HepG2 (cell line): ENCODE results near the gene PPM1G. TPM values are rescaled to one million over a fixed set of nuclear protein-coding genes. Genes with fewer than 3 reads are reported as not detected.

Experiments used
- AGO2 ChIP-seq: fragments of 200-400 bp; formaldehyde crosslinking; optimal IDR thresholded peaks from 2 replicates; pipeline ENCODE3; 2017; ENCODE audit warnings: mild to moderate bottlenecking, low read depth, low read length, moderate library complexity
- NR2F6 ChIP-seq, 2 experiments: IDR thresholded peaks; 2 replicates each; pipeline ENCODE4 v1.6.1; 2016; ENCODE audit warnings: antibody characterized with exemption in 1 of 2, mild to moderate bottlenecking in 1 of 2
- PAF1 ChIP-seq: IDR thresholded peaks from 2 replicates; pipeline ENCODE4 v1.6.1; 2016; ENCODE audit warnings: missing genetic modification reagents, missing compliant biosample characterization
- POGK ChIP-seq: sonication (generic); formaldehyde crosslinking; conservative IDR thresholded peaks from 2 replicates; pipeline ENCODE4 v1.8.0; 2022; ENCODE audit warnings: mild to moderate bottlenecking, moderate library complexity, missing genetic modification reagents
- RBM39 ChIP-seq: fragments of 200-400 bp; formaldehyde crosslinking; IDR thresholded peaks from one replicate; pipeline ENCODE4 v1.6.1; 2018; ENCODE audit warnings: antibody characterized with exemption, mild to moderate bottlenecking, low read depth, low read length; ENCODE audit not compliant: poor library complexity, severe bottlenecking
- ZNF362 ChIP-seq: sonication (generic); formaldehyde crosslinking; IDR thresholded peaks from 2 replicates; pipeline ENCODE4 v1.4.0; 2020; ENCODE audit warnings: missing genetic modification reagents, mild to moderate bottlenecking, borderline replicate concordance
- ZNF761 ChIP-seq: sonication (generic); formaldehyde crosslinking; conservative IDR thresholded peaks from 2 replicates; pipeline ENCODE4 v1.4.0; 2020; ENCODE audit warnings: mild to moderate bottlenecking, missing genetic modification reagents
- polyA plus RNA-seq, 8 experiments: library from polyadenylated mRNA; depleted of rRNA in 3 of 8; stranded (reverse) in 7 of 8; unstranded in 1 of 8; fragments of >200 nt; fragmentation: Illumina TruSeq in 4 of 8; extraction: Trizol in 4 of 8; gene quantifications; 2 replicates each; pipeline versions ENCODE4 v1.2.1 to v1.2.3, GENCODE V29; 2011 to 2016; ENCODE audit warnings: low read depth in 4 of 8, missing spikeins in 1 of 8, mixed read lengths in 1 of 8; ENCODE audit not compliant: insufficient read depth in 1 of 8
- total RNA-seq, 5 experiments: library from RNA; depleted of rRNA; stranded (reverse); fragments of >200 nt; fragmentation: Illumina TruSeq; extraction: Trizol; gene quantifications; 2 replicates each; pipeline ENCODE4 v1.2.3, GENCODE V29; 2016; ENCODE audit warnings: low read depth in 1 of 5

PPM1G gene
- total and polyA plus RNA-seq, 2 of the 13 experiments (the other 11 are each of a cell fraction or from before 2014, with no cell fraction given), result 58.2 to 213 TPM

GRCh38 chr2:27362678-27363420 is 46.5 kb downstream of the PPM1G start (continued):
- no peak for TF ChIP-seq RBM39
- no peak; the same call in 1 of the 2 replicates for TF ChIP-seq POGK (CRISPR knock-in tag)
- TF ChIP-seq ZNF761, result no peak
- no peak for TF ChIP-seq ZNF362 (CRISPR knock-in tag)
- peak; percentile 83 for TF ChIP-seq PAF1 (CRISPR knock-in tag)
- TF ChIP-seq AGO2, result peak; percentile 86
- TF ChIP-seq NR2F6 (IDR thresholded peaks at IDR 0.05), result no peak
- no peak for TF ChIP-seq NR2F6 (CRISPR knock-in tag; IDR thresholded peaks at IDR 0.05)
